Naive B cell (primary cell): ENCODE measurements around the gene UTS2B. TPM values are rescaled to one million over a fixed set of nuclear protein-coding genes. Genes with fewer than 3 reads are reported as not detected.

ENCODE experiments used
- ATAC-seq, 2 donors: fragments of 150-1000 bp; cut with Tn5 transposase; 2 replicates each; pipeline ENCODE4 v1.10.0; 2021; ENCODE audit warnings: low read depth in 2 of 2, mild to moderate bottlenecking in 2 of 2, moderate library complexity in 2 of 2
- DNase-seq: peaks from one replicate; pipeline ENCODE4 v3.0.0; 2022
- H3K27ac Mint-ChIP-seq, 6 donors: one replicate each; pipeline ENCODE4 v1.8.0; 2020 to 2022; ENCODE audit warnings: mild to moderate bottlenecking in 6 of 6, mixed read lengths in 6 of 6, moderate library complexity in 5 of 6, inconsistent platforms in 2 of 6
- H3K27me3 Mint-ChIP-seq, 3 donors: one replicate each; pipeline ENCODE4 v1.8.0; 2021 to 2022; ENCODE audit warnings: mixed read lengths in 3 of 3, mild to moderate bottlenecking in 1 of 3
- H3K36me3 Mint-ChIP-seq, 2 donors: one replicate each; pipeline ENCODE4 v1.8.0; 2020 to 2022; ENCODE audit warnings: mixed read lengths in 2 of 2, inconsistent platforms in 1 of 2, mild to moderate bottlenecking in 1 of 2
- H3K4me1 Mint-ChIP-seq, 3 donors: one replicate each; pipeline ENCODE4 v1.8.0; 2020 to 2022; ENCODE audit warnings: mixed read lengths in 3 of 3, inconsistent platforms in 1 of 3, mild to moderate bottlenecking in 1 of 3, moderate library complexity in 1 of 3
- H3K4me3 Mint-ChIP-seq, 8 donors: one replicate each; pipeline ENCODE4 v1.8.0; 2020 to 2022; ENCODE audit warnings: mild to moderate bottlenecking in 8 of 8, mixed read lengths in 8 of 8, moderate library complexity in 8 of 8, inconsistent platforms in 2 of 8
- H3K9me3 Mint-ChIP-seq, 7 donors: one replicate each; pipeline ENCODE4 v1.8.0; 2020 to 2022; ENCODE audit warnings: mixed read lengths in 7 of 7, mild to moderate bottlenecking in 5 of 7, inconsistent platforms in 2 of 7, moderate library complexity in 1 of 7
- polyA plus RNA-seq, 6 donors: library from polyadenylated mRNA; unstranded; fragments of 300-500 nt; fragmentation: Illumina TruSeq; gene quantifications; one replicate each; pipeline ENCODE4 v1.2.3, GENCODE V29; 2021; ENCODE audit warnings: low read depth in 6 of 6

The UTS2B gene
- polyA plus RNA-seq, 6 donors from 2014 or later: 0.17 to 0.98 (median 0.67) TPM; not detected in 2

GRCh38 chr3:191343913-191344312, 13.6 kb upstream of the UTS2B start:
- no peak for DNase-seq
- ATAC-seq: no peak
- no peak overlapping the region for H3K4me3 Mint-ChIP-seq
- H3K36me3 Mint-ChIP-seq: no peaks in the 10 kb centered on the region
- H3K27me3 Mint-ChIP-seq: no peaks in the 10 kb centered on the region
- H3K9me3 Mint-ChIP-seq: no peaks in the 10 kb centered on the region
- H3K4me1 Mint-ChIP-seq: peaks cover 57 to 91% (median 87%) of the 10 kb centered on the region in 3 donors
- H3K27ac Mint-ChIP-seq: peak overlapping the region in 2 of 6 donors; percentile 7 to 16

- H3K27me3 Mint-ChIP-seq: no peaks in the 10 kb centered on the region
- H3K4me3 Mint-ChIP-seq: no peak overlapping the region
- H3K9me3 Mint-ChIP-seq: no peaks in the 10 kb centered on the region
- peaks cover 63 to 91% (median 87%) of the 10 kb centered on the region in 3 donors for H3K4me1 Mint-ChIP-seq
- H3K27ac Mint-ChIP-seq: peak overlapping the region in 3 of 6 donors; percentile 67 to 93 (median 70)
- ATAC-seq (no peak), DNase-seq (no peak)
- H3K36me3 Mint-ChIP-seq: no peaks in the 10 kb centered on the region
Observed at GRCh38 chr3:191343115-191343514, 12.8 kb upstream of the UTS2B start.

DNA sequence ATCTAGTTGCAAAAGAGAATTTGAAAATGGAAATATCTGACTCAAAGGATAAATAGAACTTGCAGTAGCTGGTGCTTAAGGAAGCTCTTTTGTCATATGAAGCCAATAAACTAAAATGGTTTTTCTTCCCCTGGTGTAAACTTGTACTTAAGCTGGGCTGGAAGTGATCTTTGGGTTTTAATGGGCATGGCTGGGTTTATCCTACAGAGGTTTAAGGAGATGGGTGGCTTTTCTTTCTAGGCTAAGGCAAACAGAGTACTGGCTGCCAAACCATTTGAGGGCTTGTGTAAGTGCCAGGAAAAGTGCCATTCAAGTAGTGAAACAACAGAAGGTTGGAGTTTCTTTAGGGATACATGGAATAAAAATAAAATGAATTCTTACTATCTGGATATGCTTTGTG, 12.1 kb upstream of the UTS2B start:
- DNase-seq (no peak), ATAC-seq (no peak)
- Mint-ChIP-seq H3K36me3 (no peaks in the 10 kb centered on the region), H3K27me3 (no peaks in the 10 kb centered on the region), H3K27ac (peak overlapping the region in 4 of 6 donors; percentile 6 to 93 (median 46)), H3K4me1 (peaks cover 65 to 91% (median 88%) of the 10 kb centered on the region in 3 donors), H3K9me3 (no peaks in the 10 kb centered on the region), H3K4me3 (no peak overlapping the region)

DNA sequence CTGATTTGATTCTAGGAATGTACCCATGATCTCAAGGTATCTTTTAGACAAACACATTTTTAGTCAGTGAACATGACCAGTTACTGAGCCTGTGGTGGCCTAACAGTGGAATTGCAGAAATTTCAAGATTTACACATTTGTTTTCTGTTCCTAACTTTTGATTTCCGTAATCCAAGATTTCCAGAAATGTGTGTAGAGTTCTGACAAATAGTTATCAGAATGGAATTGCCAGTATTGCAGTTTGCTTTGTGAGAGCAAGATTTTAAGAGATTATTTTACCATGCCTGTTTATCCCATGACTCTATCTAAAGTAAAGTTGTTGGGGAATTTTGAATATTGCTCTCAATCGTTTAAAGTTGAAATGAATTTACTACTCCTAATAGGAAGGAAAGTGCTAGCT, 11.7 kb upstream of the UTS2B start:
- peaks cover 65 to 89% (median 87%) of the 10 kb centered on the region in 3 donors for H3K4me1 Mint-ChIP-seq
- no peaks in the 10 kb centered on the region for H3K36me3 Mint-ChIP-seq

DNA sequence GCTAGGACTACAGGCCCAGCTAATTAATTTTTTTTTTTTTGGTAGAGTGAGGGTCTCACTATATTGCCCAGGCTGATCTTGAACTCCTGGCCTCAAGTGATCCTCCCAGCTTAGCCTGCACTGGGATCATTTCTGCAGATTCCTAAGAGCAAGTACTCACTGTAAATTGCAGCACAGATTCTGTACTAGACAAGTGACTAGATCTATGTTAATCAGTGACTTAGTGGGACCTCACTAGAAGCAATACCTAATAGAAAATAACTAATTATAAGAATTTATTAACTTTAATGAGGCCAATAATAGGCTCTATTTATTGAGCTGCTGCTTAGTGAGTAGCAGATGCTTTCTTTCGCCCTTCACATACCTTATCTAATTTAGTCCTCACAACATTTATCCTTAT, 10.6 kb upstream of the UTS2B start:
- no peaks in the 10 kb centered on the region for H3K27me3 Mint-ChIP-seq
- peak overlapping the region in 2 of 6 donors; percentile 65 to 67 for H3K27ac Mint-ChIP-seq
- no peak for DNase-seq
- H3K36me3 Mint-ChIP-seq: no peaks in the 10 kb centered on the region
- no peaks in the 10 kb centered on the region for H3K9me3 Mint-ChIP-seq
- peaks cover 66 to 89% (median 84%) of the 10 kb centered on the region in 3 donors for H3K4me1 Mint-ChIP-seq
- no peak overlapping the region for H3K4me3 Mint-ChIP-seq
- ATAC-seq: no peak

More for the DNA sequence above, 11.7 kb upstream of the UTS2B start:
- Mint-ChIP-seq H3K27ac (peak overlapping the region in 2 of 6 donors; percentile 67 to 69), H3K27me3 (no peaks in the 10 kb centered on the region), H3K9me3 (no peaks in the 10 kb centered on the region), H3K4me3 (no peak overlapping the region)
- ATAC-seq (no peak), DNase-seq (no peak)

DNA sequence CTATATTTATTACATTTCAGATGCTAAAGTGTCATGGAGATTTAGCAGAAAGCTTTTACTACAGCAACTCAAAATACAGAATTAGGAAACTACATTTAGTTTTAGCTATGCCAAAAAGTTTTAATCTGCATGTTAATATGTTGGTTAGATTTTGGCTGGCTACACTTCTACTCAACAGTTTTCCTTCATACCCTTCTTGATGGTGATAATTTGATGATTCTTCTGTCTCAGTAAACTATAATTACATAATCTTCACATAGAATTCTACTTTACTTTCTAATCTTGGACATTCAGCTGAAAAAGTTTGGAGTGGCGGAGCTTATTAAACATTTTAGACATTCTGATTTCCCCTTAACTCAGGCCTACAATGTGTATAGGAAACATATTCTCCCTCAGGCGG, 10.0 kb upstream of the UTS2B start:
- DNase-seq (no peak), ATAC-seq (no peak)
- Mint-ChIP-seq H3K4me3 (no peak overlapping the region), H3K36me3 (no peaks in the 10 kb centered on the region), H3K27me3 (no peaks in the 10 kb centered on the region), H3K4me1 (peaks cover 65 to 92% (median 88%) of the 10 kb centered on the region in 3 donors), H3K9me3 (no peaks in the 10 kb centered on the region), H3K27ac (peak overlapping the region in 4 of 6 donors; percentile 0 to 69 (median 29))

DNA sequence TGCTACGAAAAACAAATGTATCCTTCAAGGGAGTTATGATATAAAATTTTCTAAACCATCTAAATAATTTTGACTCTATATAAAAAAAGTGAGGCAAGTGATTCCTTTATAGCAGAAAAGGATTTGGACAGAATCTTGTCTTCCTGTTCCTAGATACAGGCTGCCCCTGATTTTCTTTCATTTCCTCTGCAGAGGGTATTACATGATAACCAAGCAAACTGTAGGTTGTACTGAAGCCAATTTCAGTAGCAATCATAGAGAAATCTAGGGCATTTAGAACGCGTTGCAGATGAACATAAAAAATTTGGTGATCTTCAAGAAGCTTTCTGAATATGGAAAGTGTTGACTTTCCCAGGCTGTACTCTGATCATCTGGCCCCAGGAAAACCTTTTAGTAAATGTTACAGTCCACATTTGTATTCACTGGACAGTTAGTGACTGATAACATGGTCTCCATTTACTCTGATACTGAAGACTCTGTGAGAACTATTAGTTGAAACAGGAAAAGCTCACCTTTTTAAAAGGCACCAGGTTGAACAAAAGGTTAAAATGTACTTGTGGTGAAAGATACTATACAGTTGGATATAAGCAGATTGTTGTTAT, 9.1 kb upstream of the UTS2B start:
- peaks cover 62 to 90% (median 89%) of the 10 kb centered on the region in 3 donors for H3K4me1 Mint-ChIP-seq
- ATAC-seq: peak; percentile 41 to 45

DNA sequence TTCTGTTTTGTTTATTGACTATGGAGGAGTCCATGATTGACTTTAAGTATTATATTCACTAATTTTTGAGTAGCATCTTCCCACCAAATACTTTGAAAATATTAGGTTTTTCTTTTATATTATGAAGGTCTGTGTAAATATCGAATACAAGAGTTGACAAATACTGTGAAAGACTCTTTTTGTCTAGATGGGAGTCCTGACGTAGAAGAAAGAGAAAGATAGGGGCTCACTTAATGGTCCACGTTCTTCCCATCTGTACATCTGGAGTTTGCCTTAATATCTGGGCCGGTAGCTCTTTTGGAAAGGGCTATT, 7.8 kb upstream of the UTS2B start:
- ATAC-seq (no peak), DNase-seq (no peak)
- H3K4me1 Mint-ChIP-seq: peaks cover 61 to 93% (median 88%) of the 10 kb centered on the region in 3 donors
- H3K27ac Mint-ChIP-seq: peak overlapping the region in 4 of 6 donors; percentile 33 to 82 (median 66)
- no peaks in the 10 kb centered on the region for H3K36me3 Mint-ChIP-seq
- H3K27me3 Mint-ChIP-seq: no peaks in the 10 kb centered on the region
- H3K4me3 Mint-ChIP-seq: peak overlapping the region in 1 of 8 donors; percentile 43
- no peaks in the 10 kb centered on the region for H3K9me3 Mint-ChIP-seq

More for the DNA sequence above, 9.1 kb upstream of the UTS2B start:
- Mint-ChIP-seq H3K4me3 (peak overlapping the region in 1 of 8 donors; percentile 30), H3K27ac (peak overlapping the region in 3 of 6 donors; percentile 3 to 67 (median 33)), H3K9me3 (no peaks in the 10 kb centered on the region), H3K27me3 (no peaks in the 10 kb centered on the region), H3K36me3 (no peaks in the 10 kb centered on the region)
- no peak for DNase-seq

DNA sequence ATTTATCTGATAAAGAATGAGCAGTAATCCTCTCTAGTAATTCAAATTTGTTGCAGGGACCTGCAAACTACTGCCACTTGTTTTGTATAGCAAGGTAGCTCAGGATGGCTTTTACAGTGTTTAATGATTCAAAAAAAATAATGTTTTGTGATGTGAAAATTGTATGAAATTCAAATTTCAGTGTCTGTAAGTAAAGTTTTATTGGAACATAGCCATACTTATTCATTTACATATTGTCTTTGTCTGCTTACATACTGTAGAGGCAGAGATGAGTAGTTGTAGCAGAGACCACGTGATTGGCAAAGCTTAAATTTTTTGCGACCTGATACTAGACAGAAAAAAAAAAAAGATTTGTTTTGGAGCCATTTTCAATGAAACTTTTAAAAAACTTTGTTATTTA, 6.5 kb upstream of the UTS2B start:
- no peaks in the 10 kb centered on the region for H3K36me3 Mint-ChIP-seq
- peaks cover 57 to 93% (median 84%) of the 10 kb centered on the region in 3 donors for H3K4me1 Mint-ChIP-seq
- H3K9me3 Mint-ChIP-seq: no peaks in the 10 kb centered on the region
- DNase-seq (no peak), ATAC-seq (peak in 1 of 2 donors; percentile 25)
- peak overlapping the region in 4 of 6 donors; percentile 29 to 68 (median 38) for H3K27ac Mint-ChIP-seq
- peak overlapping the region in 2 of 8 donors; percentile 0 to 23 for H3K4me3 Mint-ChIP-seq
- no peaks in the 10 kb centered on the region for H3K27me3 Mint-ChIP-seq

DNA sequence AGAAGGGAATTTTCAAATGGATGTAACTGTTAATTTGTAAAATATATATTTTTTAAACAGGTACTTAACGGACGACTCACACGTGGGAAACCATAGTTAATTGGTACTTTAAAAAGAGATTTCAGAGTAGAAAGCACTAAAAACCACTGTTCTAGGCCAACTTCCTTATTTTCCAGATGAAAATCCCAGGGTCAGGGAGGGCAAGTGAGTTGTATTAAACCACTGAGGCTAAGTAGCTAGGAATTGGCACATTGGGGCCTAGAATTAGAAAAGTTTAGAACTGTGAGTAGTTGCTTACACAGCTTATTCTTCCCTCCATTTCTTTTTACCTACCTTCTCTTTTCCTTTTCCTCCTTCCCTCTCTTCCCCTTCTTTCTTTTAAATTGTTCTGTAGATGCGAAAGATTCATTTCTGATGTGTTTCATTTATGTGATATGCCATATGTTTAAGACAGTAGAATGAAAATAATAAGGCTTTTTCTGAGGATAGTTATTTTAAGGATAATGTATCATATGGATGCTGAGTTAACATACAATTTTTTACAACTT, 4.1 kb upstream of the UTS2B start:
- no peaks in the 10 kb centered on the region for H3K9me3 Mint-ChIP-seq
- ATAC-seq (no peak), DNase-seq (no peak)
- H3K4me3 Mint-ChIP-seq: peak overlapping the region in 7 of 8 donors; percentile 19 to 76 (median 63)
- H3K36me3 Mint-ChIP-seq: no peaks in the 10 kb centered on the region
- H3K27me3 Mint-ChIP-seq: no peaks in the 10 kb centered on the region
- peaks cover 51 to 91% (median 79%) of the 10 kb centered on the region in 3 donors for H3K4me1 Mint-ChIP-seq
- peak overlapping the region in 3 of 6 donors; percentile 45 to 70 (median 50) for H3K27ac Mint-ChIP-seq

DNA sequence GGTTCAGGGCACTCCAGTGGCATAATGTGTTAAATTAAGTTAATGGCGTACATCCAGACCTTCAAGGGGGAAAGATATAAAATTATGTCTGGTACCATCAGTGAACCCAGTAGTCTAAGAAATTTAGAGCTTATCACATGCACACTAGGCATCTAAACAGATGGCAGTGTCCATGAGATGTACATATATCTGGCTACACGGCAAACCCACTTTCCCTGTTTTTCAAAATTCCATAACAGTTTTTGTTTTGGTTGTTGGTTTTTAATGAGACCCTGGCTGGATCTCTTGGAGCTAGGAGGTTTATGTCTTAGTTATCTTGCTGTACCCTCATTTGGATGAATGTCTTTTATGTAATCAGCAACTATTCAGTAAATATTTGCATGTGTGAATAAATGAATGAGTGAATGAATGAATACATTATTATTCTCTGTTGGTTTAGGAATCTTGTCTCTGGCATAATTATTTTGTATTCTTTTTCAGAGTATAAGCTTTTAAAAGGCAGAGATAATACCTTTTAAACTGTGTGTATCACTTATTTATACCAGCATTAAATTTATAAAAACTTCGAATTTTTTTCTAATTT, 3.1 kb upstream of the UTS2B start:
- Mint-ChIP-seq H3K4me3 (peak overlapping the region in 7 of 8 donors; percentile 4 to 95 (median 67)), H3K9me3 (no peaks in the 10 kb centered on the region), H3K27me3 (no peaks in the 10 kb centered on the region), H3K4me1 (peaks cover 49 to 85% (median 77%) of the 10 kb centered on the region in 3 donors), H3K36me3 (no peaks in the 10 kb centered on the region), H3K27ac (peak overlapping the region in 3 of 6 donors; percentile 30 to 66 (median 61))
- ATAC-seq (no peak), DNase-seq (no peak)

DNA sequence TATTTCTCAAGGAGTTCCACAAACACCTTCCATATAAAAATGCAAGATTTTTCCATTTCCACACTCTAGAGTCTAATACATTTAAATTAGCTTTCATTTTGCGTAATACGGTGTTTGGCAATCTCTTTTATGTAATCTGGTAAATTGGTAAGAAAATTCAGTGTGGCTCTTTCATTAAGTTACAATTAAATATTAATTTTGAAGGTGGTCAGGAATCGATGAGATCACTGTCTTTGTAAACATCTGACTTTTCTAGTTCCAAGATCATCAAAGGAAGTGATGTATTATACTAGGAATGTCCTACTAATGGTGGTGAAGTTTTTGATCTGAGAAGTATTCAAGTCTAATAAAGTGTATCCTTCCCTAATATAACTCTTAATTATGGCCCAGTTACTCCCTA, 1.1 kb upstream of the UTS2B start:
- ATAC-seq: no peak
- no peak for DNase-seq
- Mint-ChIP-seq H3K36me3 (no peaks in the 10 kb centered on the region), H3K9me3 (no peaks in the 10 kb centered on the region), H3K27me3 (no peaks in the 10 kb centered on the region), H3K4me3 (peak overlapping the region; percentile 88 to 97 (median 94)), H3K27ac (peak overlapping the region; percentile 20 to 96 (median 93)), H3K4me1 (peaks cover 43 to 78% (median 66%) of the 10 kb centered on the region in 3 donors)

- Mint-ChIP-seq H3K27ac (peak overlapping the region; percentile 77 to 96 (median 94)), H3K9me3 (no peaks in the 10 kb centered on the region), H3K4me1 (peaks cover 41 to 71% (median 58%) of the 10 kb centered on the region in 3 donors), H3K4me3 (peak overlapping the region; percentile 88 to 97 (median 94)), H3K27me3 (no peaks in the 10 kb centered on the region), H3K36me3 (no peaks in the 10 kb centered on the region)
- no peak for DNase-seq
- ATAC-seq: no peak
Observed at GRCh38 chr3:191330530-191331048, 263 bp upstream of the UTS2B start.
